GM20431 (cell line): ENCODE results near the gene OR5K2.

Experiments used
- in situ Hi-C: fragments of 300-500 bp; cut with MseI, MboI; formaldehyde crosslinking; loops from one replicate; pipeline ENCODE4 v1.15.0; 2020; ENCODE audit warnings: low sequenced_read_pairs; ENCODE audit not compliant: unreplicated experiment

Gene OR5K2

GRCh38 chr3:98521897-98522543 lies 24.5 kb downstream of the OR5K2 start:
- in situ Hi-C loops: no loop called here

GRCh38 chr3:98522544-98523281 lies 25.2 kb downstream of the OR5K2 start, which contains the start of gene CLDND1:
Gene CLDND1 (minus strand): TSS chr3:98522902. CDS start chr3:98521424, 1,478 bp downstream.
- in situ Hi-C loops: no loop called here

- in situ Hi-C loops: no loop called here
Measured at GRCh38 chr3:98525494-98525893, 28.0 kb downstream of the OR5K2 start.

GRCh38 chr3:98528474-98529346 lies 31.2 kb downstream of the OR5K2 start:
- in situ Hi-C loops: no loop called here

- in situ Hi-C loops: no loop called here
Measured at GRCh38 chr3:98529856-98530459, 32.5 kb downstream of the OR5K2 start.

GRCh38 chr3:98530676-98531075 lies 33.2 kb downstream of the OR5K2 start:
- in situ Hi-C loops: no loop called here

GRCh38 chr3:98531622-98532274 lies 34.3 kb downstream of the OR5K2 start, which contains the start of gene GPR15:
Gene GPR15 (plus strand): TSS chr3:98531978. CDS start chr3:98532034, 56 bp downstream.
- in situ Hi-C loops: no loop called here

- in situ Hi-C loops: no loop called here
Measured at GRCh38 chr3:98532275-98532637, 34.8 kb downstream of the OR5K2 start.

GRCh38 chr3:98532709-98533571 lies 35.5 kb downstream of the OR5K2 start:
- in situ Hi-C loops: no loop called here

- in situ Hi-C loops: no loop called here
Measured at GRCh38 chr3:98534168-98534567, 36.7 kb downstream of the OR5K2 start.

- in situ Hi-C loops: no loop called here
Measured at GRCh38 chr3:98534734-98535133, 37.3 kb downstream of the OR5K2 start.

- in situ Hi-C loops: no loop called here
Measured at GRCh38 chr3:98536456-98537017, 39.1 kb downstream of the OR5K2 start.

- in situ Hi-C loops: no loop called here
Measured at GRCh38 chr3:98540346-98540745, 42.9 kb downstream of the OR5K2 start.

- in situ Hi-C loops: no loop called here
Measured at GRCh38 chr3:98541695-98542094, 44.2 kb downstream of the OR5K2 start.

- in situ Hi-C loops: no loop called here
Measured at GRCh38 chr3:98542623-98543022, 45.1 kb downstream of the OR5K2 start.

- in situ Hi-C loops: no loop called here
Measured at GRCh38 chr3:98545940-98546339, 48.5 kb downstream of the OR5K2 start.
